ENCODE measurements around the gene PDE3B. TPM values are rescaled to one million over a fixed set of nuclear protein-coding genes. Genes with fewer than 3 reads are reported as not detected.

PDE3B gene
- total and polyA plus RNA-seq, 2 of the 8 experiments (the other 6 are each of a cell fraction or from before 2014, with no cell fraction given): 2.7 to 10.9 TPM

DNA sequence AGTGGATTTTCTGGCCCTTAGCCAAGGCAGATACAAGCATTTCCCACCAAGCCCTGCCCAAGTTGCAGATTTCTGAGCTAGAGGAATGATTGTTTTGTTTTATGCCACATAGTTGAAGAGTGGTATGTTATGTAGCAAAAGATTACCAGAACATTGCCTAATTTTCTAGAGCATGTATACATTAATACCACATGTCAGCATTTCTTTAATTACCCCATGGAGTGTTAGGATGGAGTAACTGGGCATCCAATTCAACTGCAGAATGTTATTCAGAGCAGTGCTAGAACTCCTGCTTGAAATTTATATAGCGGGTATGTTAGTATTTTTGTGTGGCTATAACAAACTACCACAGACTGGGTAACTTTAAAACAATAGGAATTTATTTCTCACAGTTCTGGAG is 272.8 kb downstream of the PDE3B start:
- Histone ChIP-seq H3K18ac (ENCODE audit: extremely low read depth, low read length) (no peak overlapping the region), H4K20me1 (replicated peaks in 1 of 2; ENCODE audit: control insufficient read depth in 1 of 2, insufficient read depth in 2 of 2, low read length in 2 of 2) (no peaks in the 10 kb centered on the region), H3K4me3 (ENCODE audit: extremely low read depth in 1 of 4, insufficient read depth in 2 of 4, low read depth in 3 of 4, low read length in 4 of 4) (no peak overlapping the region), H3K36me3 (ENCODE audit: control insufficient read depth in 2 of 4, insufficient read depth in 4 of 4, low read length in 3 of 4) (no peaks in the 10 kb centered on the region), H3K4ac (replicated peaks; ENCODE audit: insufficient read length, low read depth, low read length) (no peak overlapping the region), H2BK20ac (ENCODE audit: low read length) (no peak overlapping the region), H3K27ac (ENCODE audit: low read depth, low read length) (no peak overlapping the region), H3K14ac (ENCODE audit: insufficient read length) (no peak overlapping the region), H2AFZ (ENCODE audit: low read length) (no peak overlapping the region), H3K4me1 (replicated peaks in 1 of 4; ENCODE audit: control insufficient read depth in 3 of 4, insufficient read depth in 4 of 4, low read length in 3 of 4) (no peaks in the 10 kb centered on the region), H2AK5ac (ENCODE audit: low read depth, low read length) (no peak overlapping the region), H4K5ac (ENCODE audit: insufficient read length, low read depth, low read length) (no peak overlapping the region), H3K27me3 (replicated peaks in 1 of 4; ENCODE audit: control insufficient read depth in 3 of 4, extremely low read depth in 1 of 4, insufficient read depth in 3 of 4, low read length in 3 of 4) (no peaks in the 10 kb centered on the region), H4K91ac (replicated peaks; ENCODE audit: insufficient read length, low read length) (no peak overlapping the region), H2BK12ac (ENCODE audit: low read depth, low read length) (no peak overlapping the region), H3K9me3 (ENCODE audit: insufficient read depth in 2 of 2, low read depth in 1 of 2, low read length in 1 of 2) (0 out of 4 replicates have a peak, but pooled peaks cover 0 to 5% of the 10 kb centered on the region in 2 experiments), H4K8ac (ENCODE audit: extremely low read depth, insufficient read depth, low read length) (no peak overlapping the region), H2BK120ac (replicated peaks; ENCODE audit: low read depth, low read length) (no peak overlapping the region), H3K79me2 (ENCODE audit: control insufficient read depth in 1 of 2, insufficient read depth in 2 of 2, low read length in 2 of 2) (no peaks in the 10 kb centered on the region), H2BK5ac (ENCODE audit: low read depth, low read length) (no peak overlapping the region), H2BK15ac (ENCODE audit: low read length) (no peak overlapping the region), H3K23ac (ENCODE audit: insufficient read length) (no peak overlapping the region), H3K23me2 (ENCODE audit: low read depth, low read length) (no peaks in the 10 kb centered on the region), H3K9ac (replicated peaks in 1 of 4; ENCODE audit: extremely low read depth in 1 of 4, low read depth in 3 of 4, low read length in 3 of 4) (no peak overlapping the region), H3K79me1 (ENCODE audit: low read depth, low read length) (no peaks in the 10 kb centered on the region), H3K4me2 (ENCODE audit: insufficient read depth in 1 of 2, low read depth in 2 of 2, low read length in 2 of 2) (no peak overlapping the region), H3K56ac (replicated peaks; ENCODE audit: insufficient read length, low read depth, low read length) (no peak overlapping the region)
- TF ChIP-seq JUN (IDR thresholded peaks at IDR 0.05; ENCODE audit: low read depth, low read length): no peak
- TF ChIP-seq CTBP2 (IDR thresholded peaks at IDR 0.05; ENCODE audit: borderline replicate concordance, insufficient read depth, insufficient read length, low read length): no peak
- TF ChIP-seq SRF (IDR thresholded peaks at IDR 0.05; ENCODE audit: low read depth, low read length): no peak
- TF ChIP-seq, protein P1, sequence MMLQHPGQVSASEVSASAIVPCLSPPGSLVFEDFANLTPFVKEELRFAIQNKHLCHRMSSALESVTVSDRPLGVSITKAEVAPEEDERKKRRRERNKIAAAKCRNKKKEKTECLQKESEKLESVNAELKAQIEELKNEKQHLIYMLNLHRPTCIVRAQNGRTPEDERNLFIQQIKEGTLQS (IDR thresholded peaks at IDR 0.05; ENCODE audit: insufficient read depth, low read depth, low read length): no peak
- no peak for TF ChIP-seq RBBP5 (IDR thresholded peaks at IDR 0.05; ENCODE audit: borderline replicate concordance, low read depth, low read length)
- no peak for TF ChIP-seq RFX5 (IDR thresholded peaks at IDR 0.05; ENCODE audit: borderline replicate concordance, low read depth, low read length)
- no peak for TF ChIP-seq NRF1 (IDR thresholded peaks at IDR 0.05; ENCODE audit: low read depth, low read length)
- no peak for TF ChIP-seq RAD21 (IDR thresholded peaks at IDR 0.05 in 1 of 2, conservative IDR thresholded peaks at IDR 0.05 in 1 of 2; ENCODE audit: low read depth in 2 of 2, low read length in 2 of 2)
- no peak for TF ChIP-seq EP300 (IDR thresholded peaks at IDR 0.05; ENCODE audit: borderline replicate concordance in 1 of 2, low read depth in 2 of 2, low read length in 2 of 2)
- no peak for TF ChIP-seq BRCA1 (IDR thresholded peaks at IDR 0.05; ENCODE audit: low read depth, low read length)
- WGBS, 2 experiments (ENCODE audit: extremely low coverage in 1 of 2, insufficient coverage in 1 of 2, insufficient read length in 1 of 2, insufficient replicate concordance in 2 of 2, low coverage in 1 of 2, low lambda C conversion rate in 2 of 2, missing lambda C conversion rate in 1 of 2): 87% methylated on average over 1 of the region's 1 CpG; no CpG with 5 or more reads in 1 of the 2 experiments
- ChIA-PET CTCF (ENCODE audit: partially characterized antibody) (interaction anchor here (1.0 to 2.0 kb wide), 3 partner anchors 10 to 159 kb away, joined by 4 to 15 read pairs (median 5); no protein-coding TSS in a partner anchor), POLR2A (ENCODE audit: partially characterized antibody) (no interaction called here)
- DNase-seq (ENCODE audit: low read depth in 1 of 2, low spot score in 2 of 2): no peak
- FAIRE-seq: no peak

All from H1 (cell line).